Measurements from ENCODE around the gene FRMD4B.

GRCh38 chr3:69433121-69433968 is 47.5 kb upstream of the FRMD4B start:
- no peak for TF ChIP-seq POLR2A (IDR thresholded peaks at IDR 0.05)
- TF ChIP-seq, protein P1, sequence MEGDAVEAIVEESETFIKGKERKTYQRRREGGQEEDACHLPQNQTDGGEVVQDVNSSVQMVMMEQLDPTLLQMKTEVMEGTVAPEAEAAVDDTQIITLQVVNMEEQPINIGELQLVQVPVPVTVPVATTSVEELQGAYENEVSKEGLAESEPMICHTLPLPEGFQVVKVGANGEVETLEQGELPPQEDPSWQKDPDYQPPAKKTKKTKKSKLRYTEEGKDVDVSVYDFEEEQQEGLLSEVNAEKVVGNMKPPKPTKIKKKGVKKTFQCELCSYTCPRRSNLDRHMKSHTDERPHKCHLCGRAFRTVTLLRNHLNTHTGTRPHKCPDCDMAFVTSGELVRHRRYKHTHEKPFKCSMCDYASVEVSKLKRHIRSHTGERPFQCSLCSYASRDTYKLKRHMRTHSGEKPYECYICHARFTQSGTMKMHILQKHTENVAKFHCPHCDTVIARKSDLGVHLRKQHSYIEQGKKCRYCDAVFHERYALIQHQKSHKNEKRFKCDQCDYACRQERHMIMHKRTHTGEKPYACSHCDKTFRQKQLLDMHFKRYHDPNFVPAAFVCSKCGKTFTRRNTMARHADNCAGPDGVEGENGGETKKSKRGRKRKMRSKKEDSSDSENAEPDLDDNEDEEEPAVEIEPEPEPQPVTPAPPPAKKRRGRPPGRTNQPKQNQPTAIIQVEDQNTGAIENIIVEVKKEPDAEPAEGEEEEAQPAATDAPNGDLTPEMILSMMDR (IDR thresholded peaks at IDR 0.05): no peak
